Activated CD4-positive, alpha-beta T cell treated with anti-CD3 and anti-CD28 coated beads for 48 hours (primary cell): Measurements from ENCODE around the gene OR52B2.
"Not testable (repeated sequence)": the region's sequence is repeated elsewhere in the genome, so short reads cannot be mapped to it uniquely, and the experiment has no call there.

Experiments
- DNase-seq: peaks from one replicate; pipeline ENCODE4 v3.0.0-alpha.2; 2020

The OR52B2 gene

DNA sequence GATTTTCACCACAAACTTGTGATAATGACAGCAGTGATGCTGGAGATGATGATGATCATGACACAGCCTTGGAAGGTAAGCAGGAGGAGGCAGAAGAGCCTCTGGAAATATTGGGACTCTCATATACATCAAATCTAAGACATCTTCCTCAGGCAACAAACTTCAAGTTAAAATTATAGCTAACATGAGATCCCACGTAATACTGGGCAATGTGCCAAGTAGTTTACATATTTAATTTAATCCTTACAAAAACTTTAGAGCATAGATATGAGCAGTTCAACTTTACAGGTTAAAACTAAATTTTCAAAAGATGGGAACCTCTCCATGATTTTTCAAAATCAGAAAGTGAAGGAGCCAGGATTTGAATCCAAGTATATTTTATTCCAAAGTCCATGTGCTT lies 19.0 kb downstream of the OR52B2 start:
- no peak for DNase-seq

DNA sequence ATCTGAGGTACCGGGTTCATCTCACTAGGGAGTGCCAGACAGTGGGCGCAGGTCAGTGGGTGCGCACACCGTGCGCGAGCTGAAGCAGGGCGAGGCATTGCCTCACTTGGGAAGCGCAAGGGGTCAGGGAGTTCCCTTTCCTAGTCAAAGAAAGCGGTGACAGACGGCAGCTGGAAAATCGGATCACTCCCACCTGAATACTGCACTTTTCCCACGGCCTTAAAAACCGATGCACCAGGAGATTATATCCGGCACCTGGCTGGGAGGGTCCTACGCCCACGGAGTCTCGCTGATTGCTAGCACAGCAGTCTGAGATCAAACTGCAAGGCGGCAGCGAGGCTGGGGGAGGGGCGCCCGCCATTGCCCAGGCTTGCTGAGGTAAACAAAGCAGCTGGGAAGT lies 26.4 kb downstream of the OR52B2 start:
- not testable (repeated sequence) for DNase-seq

DNA sequence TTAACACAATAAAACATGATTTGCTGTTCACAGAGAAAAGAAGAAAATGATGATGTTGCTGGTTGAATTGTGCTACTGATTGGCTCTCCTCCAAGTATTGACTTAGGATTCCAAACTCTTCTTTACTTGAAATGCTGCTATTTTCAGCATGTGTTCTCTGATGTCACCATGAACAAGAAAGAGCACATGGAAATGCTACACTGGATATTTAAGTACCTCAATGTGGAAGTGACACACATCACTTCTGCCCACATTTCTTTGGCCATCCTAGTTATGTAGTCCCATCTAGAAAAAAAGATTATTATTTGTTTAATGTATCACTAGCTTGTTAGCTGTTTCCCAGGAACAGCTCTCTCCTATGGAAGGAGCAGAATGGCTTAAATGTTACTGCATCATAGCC lies 27.2 kb downstream of the OR52B2 start:
- DNase-seq: no peak

GRCh38 chr11:6135936-6136335 lies 34.2 kb downstream of the OR52B2 start:
- DNase-seq: not testable (repeated sequence)

DNA sequence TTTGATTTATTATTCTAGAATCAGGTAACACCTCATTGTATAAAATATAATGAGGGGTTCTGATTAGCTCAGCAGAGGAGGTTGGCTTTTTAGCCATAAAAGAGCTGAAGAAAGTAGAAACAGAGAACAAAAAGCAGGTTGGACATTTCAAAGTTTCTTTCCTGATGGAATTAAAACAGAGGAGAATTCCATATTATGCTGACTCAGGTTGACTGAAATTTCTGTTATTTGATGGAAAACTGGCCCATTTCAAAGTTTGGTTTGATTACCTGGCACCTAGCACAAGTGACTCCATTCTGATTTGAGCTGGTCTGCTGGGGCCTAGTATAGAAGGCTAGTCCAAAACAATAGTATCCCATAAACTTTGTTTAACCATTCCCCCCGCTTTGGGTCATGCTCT lies 37.7 kb downstream of the OR52B2 start:
- no peak for DNase-seq

DNA sequence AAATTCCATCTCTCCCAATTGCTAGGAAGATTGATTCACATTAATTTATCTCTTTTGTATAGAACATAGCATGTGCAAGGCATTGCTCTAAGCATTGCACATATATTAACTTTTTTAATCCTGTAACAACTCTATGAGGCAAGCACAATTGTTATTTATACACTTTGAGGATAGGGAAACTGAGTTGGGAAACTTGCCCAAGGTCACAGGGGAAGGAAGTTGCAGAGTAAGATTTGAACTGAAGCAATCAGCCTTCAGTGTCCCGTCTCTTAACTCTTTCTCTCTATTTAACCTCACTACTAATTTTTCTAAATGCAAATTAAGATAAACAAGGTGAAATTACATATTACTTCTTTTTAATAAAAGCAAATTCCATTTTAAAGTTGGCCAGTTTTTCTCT lies 40.5 kb downstream of the OR52B2 start:
- DNase-seq: no peak

DNA sequence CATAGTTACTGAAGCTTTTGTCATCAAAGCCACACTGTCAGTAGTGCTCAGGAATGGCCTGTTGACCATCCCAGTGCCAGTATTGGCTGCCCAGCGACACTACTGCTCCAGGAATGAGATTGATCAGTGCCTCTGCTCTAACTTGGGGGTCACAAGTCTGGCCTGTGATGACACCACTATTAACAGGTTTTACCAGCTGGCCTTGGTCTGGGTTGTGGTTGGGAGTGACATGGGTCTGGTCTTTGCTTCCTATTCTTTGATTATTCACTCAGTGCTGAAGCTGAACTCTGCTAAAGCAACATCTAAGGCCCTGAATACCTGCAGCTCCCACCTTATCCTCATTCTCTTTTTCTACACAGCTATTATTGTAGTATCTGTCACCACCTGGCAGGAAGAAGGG lies 41.1 kb downstream of the OR52B2 start:
- DNase-seq: no peak

DNA sequence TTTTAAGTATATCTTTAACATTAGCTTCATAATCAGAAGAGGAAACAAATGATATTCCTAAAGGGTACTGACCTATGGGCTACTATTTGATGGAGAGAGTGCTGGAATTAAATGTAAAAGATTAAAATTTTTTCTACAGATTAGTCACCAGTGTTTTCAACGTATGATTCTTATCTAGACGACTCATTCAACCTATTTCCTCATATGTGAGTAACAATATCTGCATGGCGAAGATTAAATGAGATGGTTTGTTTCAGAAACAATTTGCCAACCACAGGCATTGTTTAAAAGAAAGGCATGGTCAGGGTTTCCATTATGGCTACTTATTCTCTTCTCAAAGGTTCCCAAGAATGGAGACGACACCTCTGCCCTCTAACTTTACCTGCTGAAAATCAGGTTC lies 42.2 kb downstream of the OR52B2 start:
- no peak for DNase-seq

DNA sequence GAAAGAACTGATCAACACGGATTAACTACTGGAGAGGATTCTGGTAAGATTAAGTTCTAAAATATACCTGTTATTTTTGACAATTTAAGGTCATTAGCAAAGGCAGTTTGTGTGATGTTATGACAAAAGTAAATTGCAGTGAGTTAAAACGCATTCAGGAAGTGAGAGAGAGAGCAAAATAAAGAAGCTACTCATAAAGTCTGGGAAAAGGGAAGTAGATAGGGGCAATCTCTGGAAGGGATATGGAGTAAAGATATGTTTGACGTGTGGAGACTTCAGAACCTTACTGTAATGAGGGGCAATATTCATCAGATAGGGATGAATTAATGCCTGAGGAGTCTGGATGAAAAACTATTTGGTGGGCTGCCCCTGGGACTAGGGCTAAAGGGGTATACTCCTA lies 45.9 kb downstream of the OR52B2 start:
- no peak for DNase-seq
